Neural cell (in vitro differentiated cells): ENCODE data around the gene SLC35A5.

Experiments used
- TAF1 ChIP-seq: IDR thresholded peaks from 2 replicates; pipeline ENCODE4 v1.6.1; 2012; ENCODE audit warnings: low read depth
- TF ChIP-seq, protein P1 (sequence below): fragments of 450-650 bp; IDR thresholded peaks from 2 replicates; pipeline ENCODE4 v1.5.1; 2014; ENCODE audit warnings: antibody characterized with exemption, mild to moderate bottlenecking, moderate library complexity; ENCODE audit not compliant: poor library complexity, severe bottlenecking

- TF ChIP-seq, protein P1, sequence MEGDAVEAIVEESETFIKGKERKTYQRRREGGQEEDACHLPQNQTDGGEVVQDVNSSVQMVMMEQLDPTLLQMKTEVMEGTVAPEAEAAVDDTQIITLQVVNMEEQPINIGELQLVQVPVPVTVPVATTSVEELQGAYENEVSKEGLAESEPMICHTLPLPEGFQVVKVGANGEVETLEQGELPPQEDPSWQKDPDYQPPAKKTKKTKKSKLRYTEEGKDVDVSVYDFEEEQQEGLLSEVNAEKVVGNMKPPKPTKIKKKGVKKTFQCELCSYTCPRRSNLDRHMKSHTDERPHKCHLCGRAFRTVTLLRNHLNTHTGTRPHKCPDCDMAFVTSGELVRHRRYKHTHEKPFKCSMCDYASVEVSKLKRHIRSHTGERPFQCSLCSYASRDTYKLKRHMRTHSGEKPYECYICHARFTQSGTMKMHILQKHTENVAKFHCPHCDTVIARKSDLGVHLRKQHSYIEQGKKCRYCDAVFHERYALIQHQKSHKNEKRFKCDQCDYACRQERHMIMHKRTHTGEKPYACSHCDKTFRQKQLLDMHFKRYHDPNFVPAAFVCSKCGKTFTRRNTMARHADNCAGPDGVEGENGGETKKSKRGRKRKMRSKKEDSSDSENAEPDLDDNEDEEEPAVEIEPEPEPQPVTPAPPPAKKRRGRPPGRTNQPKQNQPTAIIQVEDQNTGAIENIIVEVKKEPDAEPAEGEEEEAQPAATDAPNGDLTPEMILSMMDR: no peak
- no peak for TF ChIP-seq TAF1
These were observed 36.1 kb downstream of the SLC35A5 start for GRCh38 chr3:112597945-112598344.
